Uterus (tissue), 4 donors: ENCODE results near the gene ARHGAP12. TPM values are rescaled to one million over a fixed set of nuclear protein-coding genes. Genes with fewer than 3 reads are reported as not detected.

Experiments
- DNase-seq, 2 donors: peaks; one replicate each; pipeline ENCODE4 v3.0.0-alpha.2; 2019 to 2020
- H3K27ac ChIP-seq, 2 donors: fragments of 200-600 bp; sonication (generic); 1 replicate in 1 of 2; 2 replicates in 1 of 2; pipeline ENCODE4 v1.5.1; 2016 to 2018
- H3K27me3 ChIP-seq, 2 donors: fragments of 200-600 bp; sonication (generic); one replicate each; pipeline ENCODE4 v1.5.1; 2018 to 2019; ENCODE audit warnings: control low read depth in 1 of 2
- H3K36me3 ChIP-seq, 2 donors: fragments of 200-600 bp; sonication (generic); one replicate each; pipeline ENCODE4 v1.5.1; 2019; ENCODE audit warnings: control low read depth in 1 of 2
- H3K4me1 ChIP-seq, 2 donors: fragments of 200-600 bp; sonication (generic); one replicate each; pipeline ENCODE4 v1.5.1; 2018 to 2019; ENCODE audit warnings: control low read depth in 1 of 2
- H3K4me3 ChIP-seq, 2 donors: fragments of 200-600 bp; sonication (generic); 1 replicate in 1 of 2; 2 replicates in 1 of 2; pipeline ENCODE4 v1.5.1; 2018 to 2019; ENCODE audit warnings: mild to moderate bottlenecking in 1 of 2
- H3K9me3 ChIP-seq, 2 donors: fragments of 200-600 bp; sonication (generic); one replicate each; pipeline ENCODE4 v1.5.1; 2019; ENCODE audit warnings: control low read depth in 1 of 2
- POLR2A ChIP-seq, 2 donors: fragments of 450-650 bp; IDR thresholded peaks; one replicate each; pipeline ENCODE4 v1.6.1; 2016; ENCODE audit warnings: antibody characterized with exemption in 2 of 2, mild to moderate bottlenecking in 1 of 2, moderate library complexity in 1 of 2
- intact Hi-C: fragments of 100-400 bp; cut with DNase I; formaldehyde crosslinking; loops from one replicate; pipeline ENCODE4 v1.15.1; 2023; ENCODE audit warnings: low total_unique reads
- total RNA-seq, 4 donors: library from RNA; depleted of rRNA in 3 of 4; stranded (reverse); fragments of >200 nt in 3 of 4; gene quantifications; one replicate each; pipeline versions ENCODE4 v1.1.0 to v1.2.4, GENCODE V29; 2014 to 2023
- TF ChIP-seq, protein P1 (sequence below), 4 experiments: fragments of 200-600 bp in 2 of 4; fragments of 450-650 bp in 2 of 4; sonication (generic) in 2 of 4; IDR thresholded peaks; one replicate each; pipeline ENCODE4 v1.5.1; 2016 to 2019; ENCODE audit warnings: antibody characterized with exemption in 4 of 4, mild to moderate bottlenecking in 2 of 4, moderate library complexity in 1 of 4
- donor health status: DM: yes; HTN: yes; CAD: no.

ARHGAP12 gene
- total RNA-seq, 4 donors from 2014 or later, result 37.7 to 82.5 (median 57.3) TPM

DNA sequence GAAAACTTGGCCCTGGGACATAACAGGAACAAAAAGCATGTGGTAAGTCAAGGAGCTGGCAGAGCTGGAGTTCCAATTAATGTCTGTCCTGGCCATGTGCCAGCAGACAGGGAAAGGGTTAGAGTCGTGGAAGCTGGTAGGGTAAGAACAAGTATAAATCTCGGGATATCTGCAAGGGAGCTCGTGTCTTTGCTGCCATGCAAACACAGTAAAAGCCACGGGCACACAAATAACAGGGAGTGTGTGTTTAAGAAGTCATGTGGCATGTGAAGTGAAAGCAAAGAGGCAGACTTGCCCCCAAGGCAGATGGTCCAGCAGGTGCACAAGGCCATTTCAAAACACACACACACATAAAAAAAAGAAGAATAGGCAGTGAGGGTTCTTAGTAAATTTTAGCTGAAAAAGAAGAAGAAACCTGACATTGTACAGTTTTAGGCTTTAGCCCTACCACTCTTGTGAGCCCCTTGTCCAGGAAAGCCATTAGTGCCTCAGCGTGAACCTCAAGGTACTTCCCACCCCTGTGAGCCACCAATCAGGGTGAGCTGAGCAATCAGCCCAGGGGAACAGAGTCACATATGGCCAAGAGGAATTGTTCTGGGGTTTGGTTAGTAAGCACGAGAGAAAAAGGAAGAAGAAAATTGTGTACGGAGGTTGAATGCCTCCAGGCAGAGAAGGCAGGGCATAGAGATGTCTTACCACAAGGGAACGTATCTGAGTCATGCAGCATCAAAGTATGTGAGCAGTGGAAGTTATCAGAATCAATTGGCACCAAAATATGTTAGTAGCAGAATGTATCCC lies 32.8 kb upstream of the ARHGAP12 start:
- H3K27me3 ChIP-seq, result no peaks in the 10 kb centered on the region
- no peak for DNase-seq
- H3K36me3 ChIP-seq, result no peaks in the 10 kb centered on the region
- H3K9me3 ChIP-seq, result no peaks in the 10 kb centered on the region
- no peak overlapping the region for H3K27ac ChIP-seq
- no peaks in the 10 kb centered on the region for H3K4me1 ChIP-seq
- no peak overlapping the region for H3K4me3 ChIP-seq
- intact Hi-C loops, result no loop called here
- TF ChIP-seq POLR2A (IDR thresholded peaks at IDR 0.05), result no peak
- TF ChIP-seq, protein P1, sequence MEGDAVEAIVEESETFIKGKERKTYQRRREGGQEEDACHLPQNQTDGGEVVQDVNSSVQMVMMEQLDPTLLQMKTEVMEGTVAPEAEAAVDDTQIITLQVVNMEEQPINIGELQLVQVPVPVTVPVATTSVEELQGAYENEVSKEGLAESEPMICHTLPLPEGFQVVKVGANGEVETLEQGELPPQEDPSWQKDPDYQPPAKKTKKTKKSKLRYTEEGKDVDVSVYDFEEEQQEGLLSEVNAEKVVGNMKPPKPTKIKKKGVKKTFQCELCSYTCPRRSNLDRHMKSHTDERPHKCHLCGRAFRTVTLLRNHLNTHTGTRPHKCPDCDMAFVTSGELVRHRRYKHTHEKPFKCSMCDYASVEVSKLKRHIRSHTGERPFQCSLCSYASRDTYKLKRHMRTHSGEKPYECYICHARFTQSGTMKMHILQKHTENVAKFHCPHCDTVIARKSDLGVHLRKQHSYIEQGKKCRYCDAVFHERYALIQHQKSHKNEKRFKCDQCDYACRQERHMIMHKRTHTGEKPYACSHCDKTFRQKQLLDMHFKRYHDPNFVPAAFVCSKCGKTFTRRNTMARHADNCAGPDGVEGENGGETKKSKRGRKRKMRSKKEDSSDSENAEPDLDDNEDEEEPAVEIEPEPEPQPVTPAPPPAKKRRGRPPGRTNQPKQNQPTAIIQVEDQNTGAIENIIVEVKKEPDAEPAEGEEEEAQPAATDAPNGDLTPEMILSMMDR (IDR thresholded peaks at IDR 0.05), result no peak

DNA sequence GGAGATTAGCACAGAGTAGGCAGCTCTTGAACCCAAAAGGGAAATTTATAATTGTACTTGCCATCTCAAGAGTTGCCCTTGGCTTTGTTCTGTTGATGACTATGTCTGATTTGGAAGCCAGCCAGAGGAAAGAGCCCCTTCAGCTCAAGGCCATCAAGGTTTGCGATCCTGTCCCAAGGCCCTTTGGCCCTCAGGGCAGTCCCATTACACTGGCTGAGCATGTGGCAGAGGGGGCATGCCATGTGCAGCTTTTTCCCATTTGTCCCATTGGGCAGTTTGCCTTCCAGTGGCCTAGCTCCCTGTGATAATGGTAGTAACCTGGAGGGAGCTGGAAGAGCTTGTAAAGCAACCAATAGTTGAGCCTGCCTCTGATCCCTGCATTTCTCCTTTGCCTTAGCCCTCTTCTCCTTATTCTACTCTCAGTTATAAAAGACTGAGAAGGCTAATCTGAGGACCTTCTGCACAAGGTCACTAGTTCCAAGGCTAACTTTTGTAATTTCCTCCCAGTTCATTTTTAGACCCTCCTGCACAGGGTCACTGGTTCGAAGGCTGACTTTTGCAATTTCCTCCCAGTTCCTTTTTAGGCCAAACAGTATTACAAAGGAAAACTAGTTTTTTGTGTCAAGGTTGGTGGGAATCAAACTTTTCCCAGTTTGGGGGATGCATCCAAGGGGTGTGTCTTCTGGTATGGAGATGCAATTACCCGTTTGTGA lies 31.0 kb upstream of the ARHGAP12 start:
- no peak for TF ChIP-seq POLR2A (IDR thresholded peaks at IDR 0.05)
- TF ChIP-seq, protein P1 (IDR thresholded peaks at IDR 0.05), result no peak
- intact Hi-C loops, result no loop called here
- no peaks in the 10 kb centered on the region for H3K4me1 ChIP-seq

DNA sequence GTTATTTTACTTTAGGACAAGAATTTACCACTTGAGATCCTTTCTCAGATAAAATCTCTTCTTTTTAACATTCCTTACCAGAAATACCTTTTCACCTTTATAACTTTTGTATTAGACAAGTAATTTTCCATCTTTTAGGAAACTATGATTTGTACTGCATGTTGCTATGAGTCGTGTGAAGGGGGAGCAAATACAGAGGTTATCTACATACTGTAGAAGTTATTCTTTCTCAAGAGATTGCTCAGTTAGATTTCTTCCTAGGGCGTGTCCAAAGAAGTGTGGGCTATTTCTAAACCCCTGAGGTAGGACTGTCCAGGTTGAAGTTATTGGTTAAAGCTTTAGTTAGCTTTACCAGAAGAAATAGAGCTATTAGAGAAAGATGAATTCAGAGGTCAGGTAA lies 30.2 kb upstream of the ARHGAP12 start:
- Histone ChIP-seq H3K4me1 (no peaks in the 10 kb centered on the region), H3K4me3 (no peak overlapping the region), H3K27ac (no peak overlapping the region), H3K36me3 (no peaks in the 10 kb centered on the region), H3K9me3 (no peaks in the 10 kb centered on the region), H3K27me3 (no peaks in the 10 kb centered on the region)
- intact Hi-C loops, result no loop called here
- no peak for DNase-seq
- TF ChIP-seq, protein P1 (IDR thresholded peaks at IDR 0.05), result no peak
- no peak for TF ChIP-seq POLR2A (IDR thresholded peaks at IDR 0.05)

More for the DNA sequence above, 31.0 kb upstream of the ARHGAP12 start:
- Histone ChIP-seq H3K9me3 (no peaks in the 10 kb centered on the region), H3K27ac (no peak overlapping the region), H3K4me3 (no peak overlapping the region), H3K36me3 (no peaks in the 10 kb centered on the region), H3K27me3 (no peaks in the 10 kb centered on the region)
- no peak for DNase-seq

DNA sequence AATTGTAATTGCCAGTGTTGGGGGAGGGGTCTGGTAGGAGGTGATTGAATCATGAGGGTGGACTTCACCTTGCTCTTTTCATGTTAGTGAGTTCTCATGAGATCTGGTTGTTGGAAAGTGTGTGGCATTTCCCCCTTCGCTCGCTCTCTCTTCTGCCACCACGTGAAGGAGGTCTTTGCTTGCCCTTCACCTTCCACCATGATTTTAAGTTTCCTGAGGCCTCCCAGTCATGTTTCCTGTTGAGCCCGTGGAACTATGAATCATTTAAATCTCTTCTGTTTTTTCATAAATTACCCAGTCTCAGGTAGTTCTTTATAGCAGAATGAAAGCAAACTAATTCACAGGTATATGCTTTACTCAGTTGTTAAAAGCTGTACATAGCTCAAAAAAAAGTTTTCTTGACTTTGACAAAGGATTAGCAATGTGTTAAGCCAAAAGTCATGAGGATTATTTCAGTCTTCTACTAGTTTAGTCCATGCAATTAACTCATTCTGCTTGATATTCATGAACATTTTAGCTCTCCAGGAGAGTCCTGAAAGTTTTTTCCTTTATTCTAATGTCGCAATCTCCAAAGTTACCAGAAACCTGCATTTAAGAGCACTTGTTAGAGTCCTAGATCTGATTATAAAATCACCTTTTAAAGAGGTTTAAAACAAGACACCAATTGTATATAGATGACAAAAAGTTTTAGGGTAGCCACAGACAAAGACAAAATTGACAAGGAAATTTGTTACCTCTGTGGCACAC lies 27.7 kb upstream of the ARHGAP12 start:
- no peak for DNase-seq
- no peaks in the 10 kb centered on the region for H3K27me3 ChIP-seq
- TF ChIP-seq POLR2A (IDR thresholded peaks at IDR 0.05), result no peak
- TF ChIP-seq, protein P1 (IDR thresholded peaks at IDR 0.05), result no peak
- H3K9me3 ChIP-seq, result no peaks in the 10 kb centered on the region
- no peak overlapping the region for H3K27ac ChIP-seq
- H3K4me3 ChIP-seq, result no peak overlapping the region
- no peaks in the 10 kb centered on the region for H3K4me1 ChIP-seq
- intact Hi-C loops, result no loop called here
- no peaks in the 10 kb centered on the region for H3K36me3 ChIP-seq
